ENCODE measurements around the gene ATF1. TPM values are rescaled to one million over a fixed set of nuclear protein-coding genes. Genes with fewer than 3 reads are reported as not detected.
"Not testable (repeated sequence)": the region's sequence is repeated elsewhere in the genome, so short reads cannot be mapped to it uniquely, and the experiment has no call there.

ATF1 gene
- total RNA-seq, 1 donor from 2014 or later, result 16.2 TPM

- H3K4me1 Mint-ChIP-seq (ENCODE audit: unreplicated experiment), result no peaks in the 10 kb centered on the region
- H3K36me3 Mint-ChIP-seq (ENCODE audit: low read depth, unreplicated experiment), result no peaks in the 10 kb centered on the region
- no peaks in the 10 kb centered on the region for H3K9me3 Mint-ChIP-seq (ENCODE audit: unreplicated experiment)
- H3K4me3 Mint-ChIP-seq (ENCODE audit: unreplicated experiment), result no peak overlapping the region
- DNase-seq (ENCODE audit: low spot score), result no peak
- no peak for TF ChIP-seq CTCF (IDR thresholded peaks at IDR 0.05; ENCODE audit: unreplicated experiment)
- peaks cover 1% of the 10 kb centered on the region for H3K27me3 Mint-ChIP-seq (ENCODE audit: unreplicated experiment)
- H3K27ac Mint-ChIP-seq (ENCODE audit: unreplicated experiment), result no peak overlapping the region
Observed at GRCh38 chr12:50828121-50828520, 64.2 kb downstream of the ATF1 start.

- H3K4me1 Mint-ChIP-seq (ENCODE audit: unreplicated experiment), result no peaks in the 10 kb centered on the region
- H3K4me3 Mint-ChIP-seq (ENCODE audit: unreplicated experiment), result no peak overlapping the region
- TF ChIP-seq CTCF (IDR thresholded peaks at IDR 0.05; ENCODE audit: unreplicated experiment), result no peak
- no peak overlapping the region for H3K27ac Mint-ChIP-seq (ENCODE audit: unreplicated experiment)
- no peaks in the 10 kb centered on the region for H3K9me3 Mint-ChIP-seq (ENCODE audit: unreplicated experiment)
- no peak for DNase-seq (ENCODE audit: low spot score)
- H3K36me3 Mint-ChIP-seq (ENCODE audit: low read depth, unreplicated experiment), result no peaks in the 10 kb centered on the region
- peaks cover 1% of the 10 kb centered on the region for H3K27me3 Mint-ChIP-seq (ENCODE audit: unreplicated experiment)
Observed at GRCh38 chr12:50828886-50829285, 65.0 kb downstream of the ATF1 start.

- not testable (repeated sequence) for H3K27ac Mint-ChIP-seq (ENCODE audit: unreplicated experiment); H3K9me3 Mint-ChIP-seq (ENCODE audit: unreplicated experiment); DNase-seq (ENCODE audit: low spot score); H3K27me3 Mint-ChIP-seq (ENCODE audit: unreplicated experiment); H3K4me1 Mint-ChIP-seq (ENCODE audit: unreplicated experiment); H3K4me3 Mint-ChIP-seq (ENCODE audit: unreplicated experiment); H3K36me3 Mint-ChIP-seq (ENCODE audit: low read depth, unreplicated experiment)
Observed at GRCh38 chr12:50833801-50834200, 69.9 kb downstream of the ATF1 start.

- no peak for TF ChIP-seq CTCF (IDR thresholded peaks at IDR 0.05; ENCODE audit: unreplicated experiment)
Observed at GRCh38 chr12:50839042-50839441, 75.1 kb downstream of the ATF1 start.

GRCh38 chr12:50840809-50841487, 77.0 kb downstream of the ATF1 start:
- no peak for DNase-seq (ENCODE audit: low spot score)
- no peaks in the 10 kb centered on the region for H3K27me3 Mint-ChIP-seq (ENCODE audit: unreplicated experiment)

More at GRCh38 chr12:50839042-50839441, 75.1 kb downstream of the ATF1 start:
- peaks cover 5% of the 10 kb centered on the region for H3K9me3 Mint-ChIP-seq (ENCODE audit: unreplicated experiment)
- DNase-seq (ENCODE audit: low spot score), result no peak
- peaks cover 14% of the 10 kb centered on the region for H3K36me3 Mint-ChIP-seq (ENCODE audit: low read depth, unreplicated experiment)
- H3K4me3 Mint-ChIP-seq (ENCODE audit: unreplicated experiment), result no peak overlapping the region
- H3K27ac Mint-ChIP-seq (ENCODE audit: unreplicated experiment), result no peak overlapping the region
- no peaks in the 10 kb centered on the region for H3K4me1 Mint-ChIP-seq (ENCODE audit: unreplicated experiment)
- H3K27me3 Mint-ChIP-seq (ENCODE audit: unreplicated experiment), result peaks cover 2% of the 10 kb centered on the region

More at GRCh38 chr12:50840809-50841487, 77.0 kb downstream of the ATF1 start:
- peaks cover 5% of the 10 kb centered on the region for H3K9me3 Mint-ChIP-seq (ENCODE audit: unreplicated experiment)
- no peaks in the 10 kb centered on the region for H3K4me1 Mint-ChIP-seq (ENCODE audit: unreplicated experiment)
- no peak for TF ChIP-seq CTCF (IDR thresholded peaks at IDR 0.05; ENCODE audit: unreplicated experiment)
- H3K36me3 Mint-ChIP-seq (ENCODE audit: low read depth, unreplicated experiment), result peaks cover 6% of the 10 kb centered on the region
- no peak overlapping the region for H3K27ac Mint-ChIP-seq (ENCODE audit: unreplicated experiment)
- no peak overlapping the region for H3K4me3 Mint-ChIP-seq (ENCODE audit: unreplicated experiment)

Measured in endothelial cell (in vitro differentiated cells).